Left lung (tissue), 10 donors: ENCODE data around the gene TOGARAM1. TPM values are rescaled to one million over a fixed set of nuclear protein-coding genes. Genes with fewer than 3 reads are reported as not detected.
A peak's percentile ranks its signal among the peaks of the same experiment; 100 is the strongest.
"Not testable (repeated sequence)": the region's sequence is repeated elsewhere in the genome, so short reads cannot be mapped to it uniquely, and the experiment has no call there.

ENCODE experiments used
- ATAC-seq: fragments of 200-7000 bp; cut with Tn5 transposase; one replicate; pipeline ENCODE4 v1.9.1; 2020; ENCODE audit warnings: moderate library complexity
- DNase-seq, 4 donors: peaks; one replicate each; pipeline ENCODE4 v3.0.0-alpha.2; 2013 to 2020
- H3K27ac ChIP-seq, 2 donors: fragments of 200-600 bp; sonication (generic) in 1 of 2; one replicate each; pipeline versions ENCODE4 v1.5.0 to v1.8.0; 2020 to 2021
- H3K27me3 ChIP-seq, 2 donors: fragments of 200-600 bp; sonication (generic) in 1 of 2; one replicate each; pipeline versions ENCODE4 v1.5.0 to v1.8.0; 2020 to 2021
- H3K36me3 ChIP-seq, 2 donors: fragments of 200-600 bp; sonication (generic) in 1 of 2; one replicate each; pipeline versions ENCODE4 v1.5.0 to v1.8.0; 2020 to 2021
- H3K4me1 ChIP-seq, 2 donors: fragments of 200-600 bp; one replicate each; pipeline ENCODE4 v1.8.0; 2021
- H3K4me3 ChIP-seq, 2 donors: fragments of 200-600 bp; sonication (generic) in 1 of 2; one replicate each; pipeline versions ENCODE4 v1.5.0 to v1.8.0; 2020 to 2021; ENCODE audit warnings: mild to moderate bottlenecking in 1 of 2
- H3K9me3 ChIP-seq, 2 donors: fragments of 200-600 bp; sonication (generic) in 1 of 2; one replicate each; pipeline versions ENCODE4 v1.5.0 to v1.8.0; 2020 to 2021
- CTCF ChIP-seq, 2 donors: fragments of 200-600 bp; sonication (generic) in 1 of 2; IDR thresholded peaks; one replicate each; pipeline versions ENCODE4 v1.5.0 to v1.8.0; 2021; ENCODE audit warnings: antibody characterized with exemption in 2 of 2
- intact Hi-C, 2 donors: fragments of 100-400 bp; cut with DNase I; formaldehyde crosslinking; loops; one replicate each; pipeline versions ENCODE4 v1.11.2 to v1.14.2; 2022
- polyA plus RNA-seq, 6 donors: library from polyadenylated mRNA; unstranded; fragments of 120-200 nt; gene quantifications; one replicate each; pipeline ENCODE4 v1.2.1, GENCODE V29; 2013; ENCODE audit not compliant: insufficient read length in 6 of 6
- total RNA-seq, 2 donors: library from RNA; stranded (reverse); fragmentation: NEBNext Ultra II Directional; extraction: Animal tissue kit (Norgen Biotek cat#: 25700); gene quantifications; one replicate each; pipeline ENCODE4 v1.2.1, GENCODE V29; 2021
- donor health status: DM: no; HTN: yes; CAD: no.
- donor health status: DM: no; HTN: no; CAD: no.

Gene TOGARAM1
- total and polyA plus RNA-seq, 8 donors, result 12.3 to 44.4 (median 33.8) TPM

- intact Hi-C loops, result no loop called here
- no peaks in the 10 kb centered on the region for H3K27me3 ChIP-seq
- H3K9me3 ChIP-seq, result no peaks in the 10 kb centered on the region
- H3K4me1 ChIP-seq, result no peaks in the 10 kb centered on the region
- TF ChIP-seq CTCF (IDR thresholded peaks at IDR 0.05), result no peak
- no peak overlapping the region for H3K4me3 ChIP-seq
- H3K36me3 ChIP-seq, result peaks cover 0 to 4% of the 10 kb centered on the region in 2 donors
- H3K27ac ChIP-seq, result no peak overlapping the region
- DNase-seq, result no peak
- ATAC-seq, result no peak
These were observed 106.4 kb downstream of the TOGARAM1 start for GRCh38 chr14:45068396-45068795.

- Histone ChIP-seq H3K27ac (no peak overlapping the region), H3K36me3 (peaks cover 0 to 4% of the 10 kb centered on the region in 2 donors), H3K27me3 (no peaks in the 10 kb centered on the region), H3K4me1 (no peaks in the 10 kb centered on the region), H3K4me3 (no peak overlapping the region), H3K9me3 (no peaks in the 10 kb centered on the region)
- no peak for DNase-seq
- intact Hi-C loops, result no loop called here
- ATAC-seq, result no peak
- no peak for TF ChIP-seq CTCF (IDR thresholded peaks at IDR 0.05)
These were observed 108.2 kb downstream of the TOGARAM1 start for GRCh38 chr14:45070215-45070614.

GRCh38 chr14:45072126-45072525 lies 110.1 kb downstream of the TOGARAM1 start:
- peaks cover 0 to 4% of the 10 kb centered on the region in 2 donors for H3K36me3 ChIP-seq
- DNase-seq, result no peak
- ATAC-seq, result no peak
- H3K27ac ChIP-seq, result no peak overlapping the region
- no peaks in the 10 kb centered on the region for H3K4me1 ChIP-seq
- no peak overlapping the region for H3K4me3 ChIP-seq
- TF ChIP-seq CTCF (IDR thresholded peaks at IDR 0.05), result no peak
- no peaks in the 10 kb centered on the region for H3K27me3 ChIP-seq
- no peaks in the 10 kb centered on the region for H3K9me3 ChIP-seq
- intact Hi-C loops, result no loop called here

GRCh38 chr14:45073231-45073879 lies 111.4 kb downstream of the TOGARAM1 start:
- Histone ChIP-seq H3K36me3 (peaks cover 0 to 4% of the 10 kb centered on the region in 2 donors), H3K4me1 (no peaks in the 10 kb centered on the region), H3K27ac (no peak overlapping the region), H3K27me3 (no peaks in the 10 kb centered on the region), H3K4me3 (no peak overlapping the region), H3K9me3 (no peaks in the 10 kb centered on the region)
- intact Hi-C loops, result no loop called here
- ATAC-seq, result no peak
- no peak for DNase-seq
- TF ChIP-seq CTCF (IDR thresholded peaks at IDR 0.05), result no peak

GRCh38 chr14:45078323-45078722 lies 116.3 kb downstream of the TOGARAM1 start:
- ATAC-seq (no peak), DNase-seq (no peak)
- no peak overlapping the region for H3K27ac ChIP-seq
- H3K27me3 ChIP-seq, result no peaks in the 10 kb centered on the region
- TF ChIP-seq CTCF (IDR thresholded peaks at IDR 0.05), result no peak
- no peak overlapping the region for H3K4me3 ChIP-seq
- no peaks in the 10 kb centered on the region for H3K9me3 ChIP-seq
- no peaks in the 10 kb centered on the region for H3K36me3 ChIP-seq
- peaks cover 0 to 2% of the 10 kb centered on the region in 2 donors for H3K4me1 ChIP-seq
- intact Hi-C loops, result no loop called here

GRCh38 chr14:45080416-45080968 lies 118.5 kb downstream of the TOGARAM1 start:
- intact Hi-C loops, H3K9me3 ChIP-seq, ATAC-seq, H3K27ac ChIP-seq, H3K27me3 ChIP-seq, H3K36me3 ChIP-seq, H3K4me3 ChIP-seq: not testable (repeated sequence)
- H3K4me1 ChIP-seq, result peaks cover 0 to 14% of the 10 kb centered on the region in 2 donors
- peak in 1 of 4 donors; percentile 80 for DNase-seq

- H3K27ac ChIP-seq, H3K4me3 ChIP-seq, H3K36me3 ChIP-seq, ATAC-seq, H3K27me3 ChIP-seq, intact Hi-C loops, H3K9me3 ChIP-seq, DNase-seq: not testable (repeated sequence)
- peaks cover 3 to 20% of the 10 kb centered on the region in 2 donors for H3K4me1 ChIP-seq
These were observed 119.1 kb downstream of the TOGARAM1 start for GRCh38 chr14:45081096-45081495.
